ENCODE results near the gene OPTN. TPM values are rescaled to one million over a fixed set of nuclear protein-coding genes. Genes with fewer than 3 reads are reported as not detected.
"Not testable (repeated sequence)": the region's sequence is repeated elsewhere in the genome, so short reads cannot be mapped to it uniquely, and the experiment has no call there.

The OPTN gene
- total RNA-seq, 1 experiment from 2014 or later, result 33.1 TPM

DNA sequence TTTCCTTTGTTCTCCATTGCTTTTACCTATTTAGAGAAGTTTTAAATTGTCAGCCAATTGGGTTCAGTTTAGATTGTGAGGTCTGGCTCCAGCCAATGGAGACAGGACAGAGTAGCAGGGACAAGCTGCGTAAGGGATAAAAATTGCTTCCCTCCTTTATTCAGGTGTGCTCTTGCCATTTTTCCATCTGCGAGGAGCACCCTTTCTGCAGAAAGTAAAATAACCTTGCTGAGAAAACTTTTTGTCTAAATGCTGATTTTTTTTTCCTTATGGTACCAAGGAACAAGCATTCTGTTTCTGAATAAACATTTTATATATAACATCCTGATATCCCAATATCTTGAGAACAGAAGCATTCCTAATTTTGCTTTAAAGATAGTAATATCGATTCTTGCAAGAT lies 16.3 kb upstream of the OPTN start:
- DNase-seq (ENCODE audit: low read depth); in situ Hi-C loops (cut with HindIII; ENCODE audit: low pct_unique_long_range_greater_than_20kb, low sequenced_read_pairs): not testable (repeated sequence)

DNA sequence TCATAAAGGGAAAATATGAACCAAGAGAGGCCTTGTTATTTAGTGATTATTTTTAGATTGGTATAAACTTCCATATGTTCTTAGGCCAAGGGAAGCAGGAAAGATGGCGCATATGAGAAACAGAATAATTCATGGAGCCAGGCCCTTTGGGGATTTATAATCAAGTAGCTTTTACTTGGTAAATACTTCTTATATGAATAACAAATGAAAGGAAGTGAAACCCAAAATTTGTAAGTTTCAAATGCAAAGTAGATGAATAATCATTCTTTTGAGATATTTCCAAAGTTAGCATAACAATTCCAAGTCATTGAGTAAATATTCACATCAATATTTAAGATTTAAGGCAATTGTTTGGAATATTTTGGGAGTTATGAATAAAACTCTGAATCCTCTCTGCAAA lies 13.9 kb upstream of the OPTN start:
- in situ Hi-C loops (cut with HindIII; ENCODE audit: low pct_unique_long_range_greater_than_20kb, low sequenced_read_pairs), result no loop called here
- no peak for DNase-seq (ENCODE audit: low read depth)

- no peak for DNase-seq (ENCODE audit: low read depth)
- in situ Hi-C loops (cut with HindIII; ENCODE audit: low pct_unique_long_range_greater_than_20kb, low sequenced_read_pairs), result no loop called here
Measured at GRCh38 chr10:13087601-13087985, 12.4 kb upstream of the OPTN start.

DNA sequence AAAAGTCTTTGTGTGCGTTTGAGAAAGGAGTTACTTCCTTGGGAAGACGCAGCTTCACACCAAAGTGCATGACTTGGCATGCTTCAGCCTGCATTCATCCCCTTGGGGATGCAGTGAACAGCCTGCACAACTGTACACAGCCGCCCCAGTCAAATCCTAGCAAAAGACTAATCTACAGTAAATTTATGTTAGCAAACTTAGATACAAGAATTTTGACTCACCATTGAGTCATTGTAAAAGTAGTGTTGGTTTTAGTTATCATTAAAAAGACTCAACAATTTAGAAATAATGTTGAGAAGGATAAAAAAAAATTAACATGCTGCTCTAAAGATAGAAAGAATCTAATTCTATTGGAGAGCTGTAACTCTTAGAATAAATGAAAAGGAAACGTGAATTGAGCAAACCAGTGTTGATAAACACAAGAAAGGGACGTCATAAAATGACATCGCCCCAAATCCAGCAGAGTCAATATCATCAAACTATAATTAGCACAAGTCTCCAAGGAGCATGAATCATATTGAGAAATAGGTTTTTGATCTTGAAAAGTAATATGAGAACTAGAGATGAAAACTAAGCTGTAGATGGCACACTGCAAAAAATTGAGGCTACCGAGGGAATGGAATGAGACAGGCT lies 11.9 kb upstream of the OPTN start:
- in situ Hi-C loops (cut with HindIII; ENCODE audit: low pct_unique_long_range_greater_than_20kb, low sequenced_read_pairs), result no loop called here
- DNase-seq (ENCODE audit: low read depth), result no peak

GRCh38 chr10:13089345-13089744 lies 10.6 kb upstream of the OPTN start:
- in situ Hi-C loops (cut with HindIII; ENCODE audit: low pct_unique_long_range_greater_than_20kb, low sequenced_read_pairs), result no loop called here
- no peak for DNase-seq (ENCODE audit: low read depth)

- in situ Hi-C loops (cut with HindIII; ENCODE audit: low pct_unique_long_range_greater_than_20kb, low sequenced_read_pairs), result no loop called here
- DNase-seq (ENCODE audit: low read depth), result no peak
Measured at GRCh38 chr10:13090289-13090688, 9.7 kb upstream of the OPTN start.

DNA sequence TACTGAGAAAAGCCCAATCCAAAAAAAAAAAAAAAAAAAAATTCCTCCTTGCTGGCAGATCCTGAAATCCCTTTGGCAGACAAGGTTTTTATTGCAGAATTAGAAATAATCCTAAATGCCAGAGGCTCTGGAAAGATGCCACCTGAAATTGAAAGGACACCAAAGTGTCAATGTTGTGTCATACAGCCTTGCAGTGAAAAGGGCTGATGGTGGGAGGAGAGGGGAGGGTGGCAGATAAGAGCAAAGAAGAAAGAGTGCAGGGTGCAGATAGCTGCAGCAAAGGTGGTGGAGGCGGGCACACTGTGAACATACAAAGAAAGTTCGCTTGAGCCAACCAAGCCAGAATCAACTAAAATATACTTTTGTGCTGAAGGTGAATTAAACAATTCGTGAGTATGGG lies 8.2 kb upstream of the OPTN start:
- in situ Hi-C loops (cut with HindIII; ENCODE audit: low pct_unique_long_range_greater_than_20kb, low sequenced_read_pairs), result no loop called here
- no peak for DNase-seq (ENCODE audit: low read depth)

- DNase-seq (ENCODE audit: low read depth), result no peak
- in situ Hi-C loops (cut with HindIII; ENCODE audit: low pct_unique_long_range_greater_than_20kb, low sequenced_read_pairs), result no loop called here
Measured at GRCh38 chr10:13092291-13093102, 7.5 kb upstream of the OPTN start.

GRCh38 chr10:13094082-13094481 lies 5.9 kb upstream of the OPTN start:
- in situ Hi-C loops (cut with HindIII; ENCODE audit: low pct_unique_long_range_greater_than_20kb, low sequenced_read_pairs); DNase-seq (ENCODE audit: low read depth): not testable (repeated sequence)

DNA sequence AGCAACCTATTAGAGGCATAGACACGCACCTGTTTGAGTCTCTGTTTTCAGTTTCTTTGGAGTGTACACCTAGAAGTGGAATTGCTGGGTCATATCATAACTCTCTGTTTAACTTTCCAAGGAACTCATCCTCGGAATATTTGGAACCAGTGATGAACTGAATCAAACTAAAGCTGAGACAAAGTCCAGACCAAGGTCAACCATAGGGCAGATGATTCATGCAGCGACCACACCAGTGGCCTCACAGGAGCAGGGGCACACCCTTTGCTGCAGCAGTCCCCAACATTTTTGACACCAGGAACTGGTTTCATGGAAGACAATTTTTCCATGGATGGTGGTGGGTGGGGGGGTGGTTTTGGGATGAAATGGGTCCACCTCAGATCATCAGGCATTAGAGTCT lies 4.9 kb upstream of the OPTN start:
- no peak for DNase-seq (ENCODE audit: low read depth)
- in situ Hi-C loops (cut with HindIII; ENCODE audit: low pct_unique_long_range_greater_than_20kb, low sequenced_read_pairs), result no loop called here

GRCh38 chr10:13095929-13096328 lies 4.0 kb upstream of the OPTN start:
- in situ Hi-C loops (cut with HindIII; ENCODE audit: low pct_unique_long_range_greater_than_20kb, low sequenced_read_pairs), result no loop called here
- DNase-seq (ENCODE audit: low read depth), result no peak

DNA sequence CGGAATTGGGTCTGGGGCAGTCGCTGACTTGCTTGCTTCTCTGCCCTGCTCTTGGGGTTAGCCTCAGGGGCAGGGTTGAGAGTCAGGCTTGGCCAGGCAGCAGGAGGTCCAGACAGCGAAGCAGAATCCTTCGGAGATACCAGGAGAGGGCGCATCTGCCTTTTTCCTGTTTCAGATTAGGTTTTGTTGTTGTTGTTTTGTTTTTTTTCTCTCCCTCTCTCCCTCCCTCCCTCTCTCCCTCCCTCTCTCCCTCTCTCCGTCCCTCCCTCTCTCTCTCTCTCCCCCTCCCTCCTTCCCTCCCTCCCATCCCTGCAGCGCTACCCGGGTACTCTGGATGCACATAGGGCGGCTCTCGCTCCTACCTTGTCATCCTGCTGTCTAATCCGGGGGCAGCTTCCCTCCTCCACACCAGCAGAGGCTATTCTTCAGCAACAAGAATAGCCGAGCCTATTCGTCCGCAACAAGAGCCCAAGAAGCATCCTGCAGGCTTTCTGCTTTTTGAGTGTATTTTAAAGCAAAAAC lies 758 bp upstream of the OPTN start:
- no peak for DNase-seq (ENCODE audit: low read depth)
- in situ Hi-C loops (cut with HindIII; ENCODE audit: low pct_unique_long_range_greater_than_20kb, low sequenced_read_pairs), result no loop called here

DNA sequence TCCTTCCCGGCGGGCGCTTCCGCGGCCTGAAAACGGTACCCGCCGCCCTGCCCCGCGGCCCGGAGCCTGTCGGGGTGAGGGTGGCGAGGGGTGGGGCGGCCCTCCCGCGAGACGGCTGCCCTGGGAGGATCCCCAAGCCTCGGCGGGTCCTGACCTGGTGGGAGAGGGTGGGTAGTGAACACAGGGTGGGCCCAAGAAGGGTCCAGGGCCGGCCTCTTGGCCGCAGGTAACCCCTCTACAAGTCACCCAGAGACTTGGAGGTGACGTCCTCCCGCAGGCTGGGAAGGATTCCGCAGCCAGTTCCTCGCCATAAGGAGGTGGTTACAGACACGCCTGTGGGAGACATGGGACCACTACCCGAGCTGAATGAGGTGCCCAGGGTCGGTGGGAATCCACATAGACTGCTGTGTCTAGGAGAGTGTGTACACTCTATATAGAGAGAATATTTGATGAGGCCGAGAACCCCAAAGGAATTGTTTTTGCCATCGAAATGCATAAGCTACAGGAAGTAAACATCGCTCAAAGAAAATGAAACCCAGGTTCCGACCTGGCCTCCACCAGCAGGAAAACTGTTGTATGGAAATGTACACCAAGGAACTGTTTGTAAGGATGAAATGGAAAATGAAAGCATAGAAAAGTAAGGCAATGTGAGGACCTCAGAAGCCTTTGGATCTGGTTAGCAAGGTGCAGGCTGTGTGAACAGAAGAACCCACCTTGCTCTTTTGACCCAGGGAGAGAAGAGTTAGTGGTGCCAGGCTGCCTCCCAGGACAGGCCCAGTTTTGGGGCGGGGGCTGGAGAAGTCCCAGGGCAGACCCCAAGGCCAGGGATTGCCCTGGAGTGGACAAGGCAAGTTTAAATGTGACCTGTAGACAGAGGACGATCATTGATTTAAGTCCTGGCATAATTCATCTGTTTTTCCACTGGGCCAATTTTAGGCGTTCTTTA lies 659 bp downstream of the OPTN start:
- DNase-seq (ENCODE audit: low read depth), result peak; percentile 49
- in situ Hi-C loops (cut with HindIII; ENCODE audit: low pct_unique_long_range_greater_than_20kb, low sequenced_read_pairs), result no loop called here

GRCh38 chr10:13102002-13102794 lies 2.2 kb downstream of the OPTN start:
- in situ Hi-C loops (cut with HindIII; ENCODE audit: low pct_unique_long_range_greater_than_20kb, low sequenced_read_pairs), result no loop called here
- DNase-seq (ENCODE audit: low read depth), result no peak

GRCh38 chr10:13103554-13103953 lies 3.6 kb downstream of the OPTN start:
- in situ Hi-C loops (cut with HindIII; ENCODE audit: low pct_unique_long_range_greater_than_20kb, low sequenced_read_pairs), result no loop called here
- no peak for DNase-seq (ENCODE audit: low read depth)

- DNase-seq (ENCODE audit: low read depth), result no peak
- in situ Hi-C loops (cut with HindIII; ENCODE audit: low pct_unique_long_range_greater_than_20kb, low sequenced_read_pairs), result no loop called here
Measured at GRCh38 chr10:13104697-13105096, 4.7 kb downstream of the OPTN start.

DNA sequence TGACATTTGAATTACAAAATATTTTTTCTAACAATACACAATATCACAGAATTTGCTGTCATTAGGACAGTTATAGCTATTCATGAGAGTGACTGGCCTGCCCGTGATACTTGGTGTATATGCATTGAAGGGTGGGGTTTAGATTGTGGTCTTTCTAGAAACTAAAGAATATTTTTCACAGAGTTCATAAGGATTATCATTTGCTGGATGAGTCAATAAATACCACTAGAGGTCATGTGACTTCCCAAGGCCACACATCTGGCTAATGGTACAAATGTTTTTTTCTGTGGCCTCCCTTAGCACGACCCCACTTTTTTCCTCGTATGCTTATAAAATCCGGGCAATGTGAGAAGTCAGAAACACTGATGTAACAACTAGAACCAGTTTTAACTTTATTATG lies 5.2 kb downstream of the OPTN start:
- DNase-seq (ENCODE audit: low read depth), result no peak
- in situ Hi-C loops (cut with HindIII; ENCODE audit: low pct_unique_long_range_greater_than_20kb, low sequenced_read_pairs), result no loop called here
